ENCODE data around the gene ADGRD1.

Gene ADGRD1

DNA sequence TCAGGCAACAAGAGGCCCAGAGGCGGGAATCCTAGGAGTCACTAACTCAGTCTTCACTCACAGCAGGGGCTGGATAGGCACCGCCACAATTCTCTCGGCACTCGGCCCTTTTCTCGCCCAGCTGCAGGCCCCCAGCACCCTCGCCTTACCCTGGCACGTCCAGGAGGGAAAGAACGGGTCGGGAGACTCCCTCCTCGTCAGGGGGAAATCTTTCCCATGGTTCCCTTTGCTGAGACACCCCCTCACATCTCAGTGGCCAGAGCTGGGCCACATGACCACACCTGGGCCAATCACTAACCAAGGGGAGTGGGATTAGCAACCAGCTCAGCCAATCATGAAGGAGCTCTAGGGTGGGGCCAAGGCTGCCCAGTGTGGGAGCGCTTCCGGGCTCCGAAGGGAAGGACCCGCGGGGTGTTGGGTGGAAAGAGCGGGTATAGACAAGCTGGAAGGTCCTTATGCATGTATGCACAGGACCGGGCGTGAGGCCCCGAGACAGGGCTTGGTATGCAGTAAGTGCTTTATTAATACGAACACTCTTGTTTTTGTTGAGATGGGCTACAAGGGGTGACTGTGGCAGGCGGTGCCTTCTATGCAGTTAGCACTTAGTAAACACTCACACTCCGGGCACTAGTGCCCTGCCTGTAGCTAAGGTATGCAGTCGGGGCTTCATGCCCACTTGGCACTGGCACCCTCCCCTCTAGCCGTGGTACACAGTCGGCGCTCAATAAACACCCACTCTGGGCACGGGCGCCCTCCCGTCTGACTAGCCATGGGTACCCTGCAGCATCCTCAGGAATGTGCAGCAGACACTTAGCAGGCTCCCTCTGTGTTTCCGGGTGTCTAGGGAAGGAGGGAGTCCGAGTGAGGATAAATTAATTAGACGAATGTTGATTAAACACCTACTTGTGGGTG, 40.3 kb downstream of the ADGRD1 start:
- TF ChIP-seq GATA2 (IDR thresholded peaks at IDR 0.05; ENCODE audit: low read depth, low read length), result no peak
- no peak for TF ChIP-seq GATA3 (IDR thresholded peaks at IDR 0.05; ENCODE audit: low read depth, low read length)

DNA sequence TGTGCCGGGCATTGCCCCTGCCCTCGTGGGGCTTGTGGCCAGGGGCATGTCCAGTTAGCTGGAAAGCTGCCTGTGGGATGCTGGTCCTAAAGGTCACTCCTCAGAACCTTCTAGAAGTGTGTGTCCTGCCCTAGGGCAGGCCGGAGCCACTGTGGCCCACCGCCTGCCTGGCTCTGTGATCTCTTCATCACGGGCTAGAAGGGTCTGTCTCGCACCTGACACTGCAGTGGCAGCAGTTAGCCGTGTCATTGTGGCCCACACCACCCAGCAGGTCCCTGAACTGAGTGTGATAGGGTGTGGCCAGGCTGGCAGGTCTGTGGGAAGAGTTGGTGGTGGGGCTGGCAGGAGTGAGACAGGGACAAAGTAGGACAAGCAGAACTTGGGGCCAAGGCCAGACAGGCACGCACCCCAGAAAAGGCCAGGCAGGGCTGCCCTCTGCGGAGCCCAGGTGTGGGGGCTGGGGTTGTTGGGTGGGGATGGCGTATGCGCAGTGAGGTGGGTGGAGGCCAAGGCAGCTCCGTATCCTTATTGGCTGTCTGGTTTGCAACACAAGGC, 41.2 kb downstream of the ADGRD1 start:
- TF ChIP-seq GATA3 (IDR thresholded peaks at IDR 0.05; ENCODE audit: low read depth, low read length) (no peak), GATA2 (IDR thresholded peaks at IDR 0.05; ENCODE audit: low read depth, low read length) (no peak)

DNA sequence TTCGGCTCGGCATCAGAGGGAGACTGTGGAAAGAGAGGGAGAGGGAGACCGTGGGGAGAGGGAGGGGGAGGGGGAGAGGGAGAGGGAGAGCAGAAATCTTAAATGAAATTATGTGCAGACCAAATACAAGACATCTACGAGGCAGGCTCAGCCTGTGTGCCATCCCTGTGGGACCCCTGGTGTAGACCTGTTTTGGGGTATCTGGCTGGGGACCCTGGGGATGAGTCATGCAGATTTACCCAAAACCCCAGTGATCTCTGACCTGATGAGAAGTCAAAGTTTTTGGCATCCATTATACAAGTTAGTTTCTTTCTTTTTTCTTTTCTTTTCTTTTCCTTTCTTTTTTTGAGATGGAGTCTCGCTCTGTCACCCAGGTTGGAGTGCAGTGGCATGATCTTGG, 44.4 kb downstream of the ADGRD1 start:
- no peak for TF ChIP-seq GATA2 (IDR thresholded peaks at IDR 0.05; ENCODE audit: low read depth, low read length)
- TF ChIP-seq GATA3 (IDR thresholded peaks at IDR 0.05; ENCODE audit: low read depth, low read length), result no peak

DNA sequence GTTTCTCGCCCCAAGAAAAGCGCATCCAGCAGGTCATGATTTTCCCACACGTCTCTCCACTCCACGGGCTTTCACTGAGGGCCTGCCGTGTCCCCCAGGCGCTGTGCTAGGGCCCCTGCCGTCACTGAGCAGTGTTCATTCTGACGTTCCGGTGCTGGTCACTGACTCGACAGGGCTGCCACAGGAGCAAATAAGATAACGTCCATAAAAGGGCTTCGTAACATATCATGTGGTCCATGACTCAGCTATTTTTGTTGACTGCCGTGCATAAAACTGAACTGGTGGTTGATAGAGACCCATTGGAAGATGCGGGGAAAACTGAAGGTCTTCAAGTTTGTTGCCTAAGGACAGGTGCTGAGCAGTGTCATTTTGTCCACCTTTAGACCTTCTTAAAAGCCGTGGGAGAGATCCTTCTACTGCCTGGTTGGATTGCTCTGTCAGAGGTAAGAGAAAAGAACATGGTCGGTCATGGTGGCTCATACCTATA, 46.3 kb downstream of the ADGRD1 start:
- TF ChIP-seq GATA3 (IDR thresholded peaks at IDR 0.05; ENCODE audit: low read depth, low read length) (no peak), GATA2 (IDR thresholded peaks at IDR 0.05; ENCODE audit: low read depth, low read length) (no peak)

DNA sequence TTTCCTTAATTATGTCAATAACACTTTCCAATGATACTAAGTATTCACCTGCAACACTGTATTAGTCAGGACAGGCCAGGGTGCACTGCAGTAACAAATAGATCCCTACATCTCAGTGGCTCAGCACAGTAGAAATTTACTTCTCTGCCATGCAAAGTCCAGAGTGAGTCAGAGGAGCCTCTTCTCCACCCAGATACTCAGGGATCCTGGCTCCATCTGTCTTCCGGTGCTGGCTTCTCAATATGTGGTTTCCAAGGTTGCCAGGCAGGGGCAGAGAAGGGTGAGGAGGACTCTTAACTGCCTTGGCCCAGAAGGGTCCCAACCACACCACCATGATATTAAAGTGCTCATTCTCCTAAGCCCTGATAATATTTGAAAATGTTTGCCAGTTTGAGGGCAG, 47.8 kb downstream of the ADGRD1 start:
- TF ChIP-seq GATA3 (IDR thresholded peaks at IDR 0.05; ENCODE audit: low read depth, low read length) (no peak), GATA2 (IDR thresholded peaks at IDR 0.05; ENCODE audit: low read depth, low read length) (no peak)

DNA sequence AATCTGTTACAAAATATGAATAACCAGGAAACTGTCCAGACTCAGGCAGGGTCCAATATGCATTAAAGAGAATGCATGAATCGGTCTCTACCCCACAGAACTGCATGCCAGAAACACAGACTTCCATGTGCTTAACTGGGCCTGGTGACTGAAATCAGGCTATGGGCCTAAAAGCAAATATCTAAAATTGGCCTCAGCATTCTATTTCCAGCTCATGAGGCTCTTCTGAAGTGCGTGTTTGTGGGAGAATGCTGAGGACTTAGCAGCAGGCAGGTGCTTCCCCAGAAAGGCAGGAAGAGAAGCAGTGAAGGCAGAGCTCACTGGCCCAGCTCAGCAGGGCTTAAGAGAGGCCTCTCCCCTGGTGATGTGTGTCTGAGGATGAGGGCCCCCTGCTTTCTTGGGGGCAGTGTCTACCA, 48.5 kb downstream of the ADGRD1 start:
- TF ChIP-seq GATA2 (IDR thresholded peaks at IDR 0.05; ENCODE audit: low read depth, low read length) (no peak), GATA3 (IDR thresholded peaks at IDR 0.05; ENCODE audit: low read depth, low read length) (no peak)

DNA sequence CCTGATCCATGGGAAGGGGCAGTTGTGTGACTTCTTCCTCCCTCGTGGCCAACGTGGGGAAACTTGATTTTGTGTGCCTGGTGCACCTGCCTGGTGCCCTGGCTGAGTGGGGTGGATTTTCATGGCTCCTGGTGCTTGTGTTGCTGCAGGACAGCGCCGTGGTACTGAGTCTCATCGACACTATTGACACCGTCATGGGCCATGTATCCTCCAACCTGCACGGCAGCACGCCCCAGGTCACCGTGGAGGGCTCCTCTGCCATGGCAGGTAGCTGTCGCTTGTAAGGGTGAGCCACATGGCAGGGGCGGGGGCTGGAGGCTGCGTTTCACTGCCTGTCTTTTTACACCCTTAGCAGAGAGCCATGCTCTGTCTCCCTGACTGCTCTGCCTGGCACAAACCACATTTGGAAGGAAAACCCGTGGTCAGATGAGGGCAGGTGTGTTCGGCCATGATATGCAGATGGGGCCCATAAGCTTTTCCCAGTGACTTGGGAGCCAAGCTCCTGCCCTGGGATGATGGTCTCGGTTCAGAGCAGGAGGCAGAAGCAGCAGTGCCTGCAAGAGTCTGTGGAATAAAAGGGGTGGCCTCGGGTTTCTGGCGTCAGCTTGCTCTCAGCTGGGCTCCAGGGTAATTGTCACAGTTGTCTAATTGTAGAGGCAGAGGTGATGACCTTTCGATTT, 49.5 kb downstream of the ADGRD1 start:
- no peak for TF ChIP-seq GATA2 (IDR thresholded peaks at IDR 0.05; ENCODE audit: low read depth, low read length)
- TF ChIP-seq GATA3 (IDR thresholded peaks at IDR 0.05; ENCODE audit: low read depth, low read length), result no peak

DNA sequence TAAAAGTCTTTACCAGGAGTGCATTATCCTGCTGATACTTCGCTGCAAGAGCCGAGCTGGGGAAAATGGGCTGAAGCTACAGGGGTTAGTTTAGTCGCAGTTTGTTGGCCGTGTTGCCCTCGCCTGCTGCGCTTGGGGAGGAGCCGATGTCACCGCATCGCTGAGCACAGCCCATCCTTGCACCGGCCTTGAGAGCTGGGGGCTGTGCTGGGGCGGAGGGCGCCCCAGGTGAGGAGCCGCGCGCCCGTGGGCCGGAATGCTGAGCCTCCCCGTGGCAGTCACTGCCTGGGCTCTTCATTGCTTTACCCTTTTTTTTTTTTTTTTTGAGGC, 50.0 kb downstream of the ADGRD1 start:
- TF ChIP-seq GATA3 (IDR thresholded peaks at IDR 0.05; ENCODE audit: low read depth, low read length) (no peak), GATA2 (IDR thresholded peaks at IDR 0.05; ENCODE audit: low read depth, low read length) (no peak)

DNA sequence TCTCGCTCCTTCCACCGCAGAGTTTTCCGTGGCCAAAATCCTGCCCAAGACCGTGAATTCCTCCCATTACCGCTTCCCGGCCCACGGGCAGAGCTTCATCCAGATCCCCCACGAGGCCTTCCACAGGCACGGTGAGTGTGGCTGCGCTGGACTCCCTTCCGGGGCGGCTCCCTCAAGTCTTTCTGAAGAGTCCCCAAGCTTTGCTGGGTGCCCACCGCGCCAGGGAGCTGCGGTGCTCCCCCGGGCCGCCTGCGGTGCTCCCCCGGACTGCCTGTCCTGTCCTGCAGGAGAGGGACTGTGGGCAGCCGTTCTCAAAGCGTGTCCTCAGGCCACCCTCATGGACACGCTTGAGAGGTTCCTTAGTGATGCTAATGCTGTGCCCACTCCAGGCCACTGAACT, 50.5 kb downstream of the ADGRD1 start:
- TF ChIP-seq GATA3 (IDR thresholded peaks at IDR 0.05; ENCODE audit: low read depth, low read length), result no peak
- TF ChIP-seq GATA2 (IDR thresholded peaks at IDR 0.05; ENCODE audit: low read depth, low read length), result no peak

DNA sequence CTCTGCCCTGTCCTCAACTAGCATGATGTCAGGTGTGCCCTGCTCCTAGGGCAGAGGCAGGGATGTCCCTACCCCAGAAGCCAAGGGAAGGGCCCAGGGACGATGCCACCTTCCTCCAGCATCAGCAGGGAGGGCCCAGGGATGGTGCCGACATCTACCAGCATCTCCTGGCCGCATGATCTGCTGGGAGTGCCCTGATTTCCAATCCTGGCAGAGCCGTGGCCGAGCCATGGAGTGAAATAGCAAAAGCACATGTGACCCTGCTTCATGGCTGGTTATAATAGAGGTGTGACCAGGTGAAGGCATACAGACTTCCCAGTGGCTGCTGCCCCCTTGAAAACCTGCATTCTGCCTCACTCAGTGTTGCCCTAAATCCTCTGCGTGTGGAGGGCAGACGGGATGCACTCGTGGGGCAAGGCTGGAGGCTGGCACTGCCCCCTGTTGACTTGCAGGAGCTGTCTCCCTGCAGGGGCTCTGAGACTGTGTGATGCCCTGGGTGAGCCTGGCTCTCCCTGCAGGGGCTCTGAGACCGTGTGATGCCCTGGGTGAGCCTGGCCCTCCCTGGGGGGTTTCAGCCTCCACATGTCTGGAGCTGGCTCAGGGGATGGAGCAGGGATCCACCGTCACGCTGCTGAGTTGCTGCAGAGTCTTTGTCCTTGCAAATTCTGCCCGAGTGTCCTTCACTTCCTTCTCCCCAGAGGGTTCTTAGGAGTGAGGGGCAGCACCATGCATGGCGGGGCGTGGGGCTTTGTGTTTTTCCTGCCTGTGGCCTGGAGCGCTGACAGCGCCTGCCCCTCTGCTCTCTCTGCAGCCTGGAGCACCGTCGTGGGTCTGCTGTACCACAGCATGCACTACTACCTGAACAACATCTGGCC, 51.7 kb downstream of the ADGRD1 start:
- TF ChIP-seq GATA3 (IDR thresholded peaks at IDR 0.05; ENCODE audit: low read depth, low read length) (no peak), GATA2 (IDR thresholded peaks at IDR 0.05; ENCODE audit: low read depth, low read length) (no peak)

DNA sequence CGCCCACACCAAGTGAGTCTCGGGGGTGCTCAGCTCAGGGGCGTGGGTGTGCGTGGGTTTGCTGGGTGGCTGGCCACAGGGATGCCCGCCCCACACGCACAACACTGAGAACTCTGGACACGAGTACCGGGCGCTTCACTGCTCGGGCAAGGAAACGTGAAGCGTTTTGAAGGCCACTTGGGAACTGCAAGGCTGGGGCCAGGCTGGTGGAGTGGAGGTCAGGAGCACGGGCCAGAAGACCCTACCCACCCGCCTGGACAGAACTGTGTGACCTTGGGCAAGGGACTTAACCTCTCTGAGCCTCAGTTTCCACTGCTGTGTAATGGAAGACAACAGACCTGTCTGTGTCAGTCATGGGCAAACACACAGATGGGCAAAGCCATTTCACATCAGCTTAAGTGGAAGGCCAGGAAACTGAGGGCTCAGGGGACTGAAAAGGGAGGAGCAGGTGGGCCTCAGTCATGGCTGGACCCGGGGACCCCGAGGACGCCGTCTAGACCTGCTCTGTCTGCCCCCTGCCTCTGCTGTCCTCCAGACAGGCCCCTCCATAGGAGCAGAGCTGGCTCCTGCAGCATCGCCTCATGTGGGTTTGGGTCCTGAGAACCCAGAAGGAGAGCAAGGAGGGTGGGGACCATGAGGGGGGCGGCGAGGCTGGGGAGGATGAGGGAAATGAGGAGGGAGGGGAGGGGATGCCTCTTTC, 52.5 kb downstream of the ADGRD1 start:
- TF ChIP-seq GATA3 (IDR thresholded peaks at IDR 0.05; ENCODE audit: low read depth, low read length) (no peak), GATA2 (IDR thresholded peaks at IDR 0.05; ENCODE audit: low read depth, low read length) (no peak)

DNA sequence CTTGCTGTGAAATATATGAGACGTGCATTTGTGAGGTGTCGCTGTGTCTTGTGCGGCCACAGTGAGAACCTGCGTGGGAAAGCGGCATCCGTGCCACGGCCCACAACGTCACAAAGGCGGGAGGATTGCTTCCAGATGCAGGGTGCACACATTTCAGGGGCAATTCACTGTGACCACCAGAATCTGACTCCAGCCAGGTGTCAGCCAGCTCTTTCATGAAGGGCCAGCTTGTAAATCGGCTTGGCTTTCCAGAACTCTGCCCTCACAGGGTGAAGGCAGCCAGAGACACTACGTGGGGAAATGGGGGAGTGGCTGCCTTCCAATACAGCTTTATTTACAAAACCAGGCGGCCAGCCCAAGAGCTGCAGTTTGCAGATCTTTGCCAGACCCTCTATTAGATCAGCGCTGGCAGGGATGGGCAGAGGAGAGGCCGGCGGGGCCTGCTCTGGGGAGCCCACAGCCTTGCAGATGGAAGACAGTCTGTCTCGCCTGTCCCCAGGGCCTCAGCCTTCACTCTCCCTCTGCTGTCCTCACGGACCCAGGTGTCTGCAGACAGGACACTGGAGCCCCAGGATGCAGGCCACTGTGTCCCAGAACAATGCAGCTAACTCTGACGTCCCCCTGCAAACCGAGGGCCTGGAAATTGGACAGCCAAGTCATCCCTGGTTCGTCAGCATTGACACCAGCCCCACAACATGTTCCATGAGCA, 53.5 kb downstream of the ADGRD1 start:
- TF ChIP-seq GATA3 (IDR thresholded peaks at IDR 0.05; ENCODE audit: low read depth, low read length), result no peak
- TF ChIP-seq GATA2 (IDR thresholded peaks at IDR 0.05; ENCODE audit: low read depth, low read length), result no peak

DNA sequence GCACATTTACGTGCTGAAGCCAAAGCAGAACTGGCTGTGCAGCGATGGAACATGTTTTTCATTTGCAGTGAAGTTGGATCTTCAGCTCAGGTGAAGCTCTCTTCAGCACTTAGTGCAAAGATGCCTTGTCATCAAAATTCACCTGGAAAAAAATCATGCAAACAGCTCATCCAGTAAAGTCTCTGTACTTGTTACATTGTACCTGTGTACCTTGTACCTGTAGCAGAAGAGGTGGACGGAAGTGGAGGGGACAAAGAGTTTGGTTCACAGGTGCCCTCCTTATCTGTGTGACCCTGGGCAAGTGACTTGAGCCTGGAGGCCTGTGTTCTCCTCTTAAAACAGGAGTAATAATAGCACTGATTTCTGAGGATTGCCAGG, 54.0 kb downstream of the ADGRD1 start:
- TF ChIP-seq GATA2 (IDR thresholded peaks at IDR 0.05; ENCODE audit: low read depth, low read length), result no peak
- no peak for TF ChIP-seq GATA3 (IDR thresholded peaks at IDR 0.05; ENCODE audit: low read depth, low read length)

Data from SH-SY5Y (cell line).